A549 (cell line): Measurements from ENCODE around the gene KLHDC7B. TPM values are rescaled to one million over a fixed set of nuclear protein-coding genes. Genes with fewer than 3 reads are reported as not detected.

Experiments used
- ATAC-seq, 2 experiments: fragments of 200-7000 bp in 1 of 2; fragments of >200 bp in 1 of 2; cut with Nextera tagmentation in 1 of 2; cut with Tn5 transposase in 1 of 2; 3 replicates each; pipeline versions ENCODE4 v1.8.0 to v1.9.1; 2018 to 2020; ENCODE audit warnings: mild to moderate bottlenecking in 1 of 2, moderate library complexity in 1 of 2
- CTCF ChIA-PET: fragments of 300-600 bp; sonication (Branson Sonifier 250); formaldehyde crosslinking; extraction: SDS; loops from one replicate; lab custom pipeline; 2021; ENCODE audit warnings: antibody characterized with exemption, inconsistent platforms; lab: Yijun Ruan, JAX
- POLR2A ChIA-PET: fragments of 350-600 bp; formaldehyde crosslinking; extraction: SDS; loops from one replicate; lab custom pipeline; 2021; ENCODE audit warnings: antibody characterized with exemption, inconsistent platforms; lab: Yijun Ruan, JAX
- DNase-seq, 2 experiments: peaks; one replicate each; pipeline versions ENCODE4 v3.0.0 to v3.0.0-alpha.2; 2011 to 2016; ENCODE audit warnings: low read depth in 1 of 2, low spot score in 1 of 2
- FAIRE-seq: peaks from 2 replicates; lab custom pipeline; 2011; peaks lifted over from hg19 to GRCh38; lab: Jason Lieb, UNC
- H3K27ac ChIP-seq, 2 experiments: fragments of >200 bp; sonication (Bioruptor Twin); formaldehyde crosslinking; 3 replicates each; pipeline ENCODE4 v1.5.1; 2016 to 2017
- H3K4me1 ChIP-seq: fragments of >200 bp; sonication (Bioruptor Twin); formaldehyde crosslinking; 3 replicates; pipeline ENCODE4 v1.6.1; 2016
- H3K4me2 ChIP-seq: fragments of >200 bp; sonication (Bioruptor Twin); formaldehyde crosslinking; 3 replicates; pipeline ENCODE4 v1.6.1; 2016
- H3K4me3 ChIP-seq: fragments of >200 bp; sonication (Bioruptor Twin); formaldehyde crosslinking; 3 replicates; pipeline ENCODE4 v1.5.1; 2016
- H3K9me3 ChIP-seq: fragments of >200 bp; sonication (Bioruptor Twin); formaldehyde crosslinking; 3 replicates; pipeline ENCODE4 v1.6.1; 2016
- ATOH8 ChIP-seq: fragments of 250-450 bp; sonication (Bioruptor Pico); IDR thresholded peaks from 2 replicates; pipeline ENCODE4 v1.5.0; 2020; ENCODE audit warnings: low read depth, mild to moderate bottlenecking, moderate library complexity
- BCL3 ChIP-seq: fragments of >200 bp; sonication (Bioruptor Twin); formaldehyde crosslinking; IDR thresholded peaks from 3 replicates; pipeline ENCODE4 v1.6.1; 2016
- CBX2 ChIP-seq: fragments of 200-600 bp; sonication (generic); IDR thresholded peaks from 2 replicates; pipeline ENCODE4 v1.6.1; 2016; ENCODE audit warnings: low read depth, mild to moderate bottlenecking, borderline replicate concordance
- CBX8 ChIP-seq: fragments of 200-600 bp; sonication (generic); IDR thresholded peaks from 2 replicates; pipeline ENCODE4 v1.6.1; 2016
- CEBPB ChIP-seq, 2 experiments: fragments of >200 bp in 1 of 2; sonication (Bioruptor Twin) in 1 of 2; formaldehyde crosslinking in 1 of 2; IDR thresholded peaks; 2 replicates each; pipeline ENCODE4 v1.6.1; 2012 to 2016
- CHD2 ChIP-seq: fragments of 150-350 bp; IDR thresholded peaks from 2 replicates; pipeline ENCODE4 v1.6.1; 2014; ENCODE audit warnings: low read length; ENCODE audit not compliant: partially characterized antibody
- CHD4 ChIP-seq: fragments of 200-600 bp; sonication (generic); IDR thresholded peaks from 2 replicates; pipeline ENCODE4 v1.6.1; 2016; ENCODE audit warnings: antibody characterized with exemption, mild to moderate bottlenecking, borderline replicate concordance
- CTCF ChIP-seq: fragments of >200 bp; sonication (Bioruptor Twin); formaldehyde crosslinking; IDR thresholded peaks from 3 replicates; pipeline ENCODE4 v1.5.1; 2016
- E2F6 ChIP-seq: IDR thresholded peaks from 2 replicates; pipeline ENCODE4 v1.6.1; 2012; ENCODE audit warnings: low read depth, borderline replicate concordance
- EHF ChIP-seq: fragments of 250-450 bp; sonication (Bioruptor Pico); IDR thresholded peaks from 2 replicates; pipeline ENCODE4 v1.5.0; 2020; ENCODE audit warnings: mild to moderate bottlenecking
- EP300 ChIP-seq, 2 experiments: fragments of >200 bp; sonication (Bioruptor Twin); formaldehyde crosslinking; IDR thresholded peaks; 2 replicates in 1 of 2; 3 replicates in 1 of 2; pipeline ENCODE4 v1.6.1; 2016 to 2017
- ESRRA ChIP-seq: fragments of 150-350 bp; IDR thresholded peaks from 2 replicates; pipeline ENCODE4 v1.6.1; 2014; ENCODE audit warnings: mild to moderate bottlenecking, low read length, borderline replicate concordance
- FOSB ChIP-seq: fragments of 250-450 bp; sonication (Bioruptor Pico); IDR thresholded peaks from 2 replicates; pipeline ENCODE4 v1.5.0; 2020; ENCODE audit warnings: mild to moderate bottlenecking, moderate library complexity
- FOXS1 ChIP-seq: fragments of 250-450 bp; sonication (Bioruptor Pico); IDR thresholded peaks from 2 replicates; pipeline ENCODE4 v1.5.0; 2020; ENCODE audit warnings: mild to moderate bottlenecking, moderate library complexity
- GATA3 ChIP-seq: IDR thresholded peaks from 2 replicates; pipeline ENCODE4 v1.6.1; 2012; ENCODE audit warnings: borderline replicate concordance
- HOXB13 ChIP-seq: fragments of 250-450 bp; sonication (Bioruptor Pico); IDR thresholded peaks from 2 replicates; pipeline ENCODE4 v1.5.0; 2020; ENCODE audit warnings: low read depth, mild to moderate bottlenecking, moderate library complexity
- HOXB5 ChIP-seq: fragments of 250-450 bp; sonication (Bioruptor Pico); IDR thresholded peaks from 2 replicates; pipeline ENCODE4 v1.5.0; 2020; ENCODE audit warnings: mild to moderate bottlenecking, moderate library complexity
- JUN ChIP-seq, 2 experiments: fragments of >200 bp; sonication (Bioruptor Twin); formaldehyde crosslinking; IDR thresholded peaks; 2 replicates in 1 of 2; 3 replicates in 1 of 2; pipeline ENCODE4 v1.6.1; 2016 to 2017
- JUNB ChIP-seq: fragments of >200 bp; sonication (Bioruptor Twin); formaldehyde crosslinking; IDR thresholded peaks from 2 replicates; pipeline ENCODE4 v1.6.1; 2016
- KDM1A ChIP-seq: fragments of 200-600 bp; sonication (generic); IDR thresholded peaks from 2 replicates; pipeline ENCODE4 v1.6.1; 2016; ENCODE audit warnings: low read depth, mild to moderate bottlenecking
- MAFK ChIP-seq: fragments of 450-650 bp; IDR thresholded peaks from 2 replicates; pipeline ENCODE4 v1.6.1; 2014; ENCODE audit not compliant: partially characterized antibody
- MAX ChIP-seq: IDR thresholded peaks from 2 replicates; pipeline ENCODE4 v1.6.1; 2012
- MYC ChIP-seq: IDR thresholded peaks from 2 replicates; pipeline ENCODE4 v1.6.1; 2012; ENCODE audit warnings: mild to moderate bottlenecking, inconsistent platforms, low read length, improper control_type of control experiment, borderline replicate concordance
- NFE2L2 ChIP-seq: fragments of 150-350 bp; conservative IDR thresholded peaks from 2 replicates; pipeline ENCODE4 v1.6.1; 2014; ENCODE audit warnings: low read length
- NR3C1 ChIP-seq: fragments of >200 bp; sonication (Bioruptor Twin); formaldehyde crosslinking; IDR thresholded peaks from 3 replicates; pipeline ENCODE4 v1.6.1; 2017
- PHF8 ChIP-seq: fragments of 200-600 bp; sonication (generic); IDR thresholded peaks from 2 replicates; pipeline ENCODE4 v1.6.1; 2016; ENCODE audit warnings: low read depth, mild to moderate bottlenecking, antibody characterized with exemption, moderate library complexity, borderline replicate concordance
- POLR2A ChIP-seq: IDR thresholded peaks from 2 replicates; pipeline ENCODE4 v1.6.1; 2012; ENCODE audit warnings: mild to moderate bottlenecking, low read length
- POLR2AphosphoS2 ChIP-seq: conservative IDR thresholded peaks from 2 replicates; pipeline ENCODE4 v1.6.1; 2012; ENCODE audit warnings: low read length, improper control_type of control experiment, inconsistent platforms
- RAD21 ChIP-seq, 2 experiments: fragments of >200 bp in 1 of 2; sonication (Bioruptor Twin) in 1 of 2; formaldehyde crosslinking in 1 of 2; IDR thresholded peaks in 1 of 2; conservative IDR thresholded peaks in 1 of 2; 2 replicates in 1 of 2; 3 replicates in 1 of 2; pipeline ENCODE4 v1.6.1; 2012 to 2018; ENCODE audit warnings: inconsistent platforms in 1 of 2
- SMC3 ChIP-seq: fragments of >200 bp; sonication (Bioruptor Twin); formaldehyde crosslinking; IDR thresholded peaks from 3 replicates; pipeline ENCODE4 v1.6.1; 2018; ENCODE audit warnings: inconsistent platforms
- TP53 ChIP-seq: fragments of 250-450 bp; sonication (Bioruptor Pico); IDR thresholded peaks from 2 replicates; pipeline ENCODE4 v1.5.0; 2021; ENCODE audit warnings: mild to moderate bottlenecking, moderate library complexity
- WGBS: methylation state at CpG from one replicate; pipeline ENCODE4 v1.1.6; 2017; ENCODE audit errors: missing lambda C conversion rate; 5-methylcytosine and 5-hydroxymethylcytosine counted together
- polyA plus RNA-seq, 4 experiments: library from polyadenylated mRNA; depleted of rRNA in 3 of 4; stranded (reverse); fragments of >200 nt; fragmentation: RNase III in 1 of 4; extraction: RNeasy Plus Mini Kit Qiagen cat#74134 plus additional on column Dnase treatment in 1 of 4; gene quantifications; 2 replicates in 3 of 4; 3 replicates in 1 of 4; pipeline ENCODE4 v1.2.3, GENCODE V29; 2011 to 2017
- TF ChIP-seq, protein P1 (sequence below): fragments of 150-350 bp; IDR thresholded peaks from 2 replicates; pipeline ENCODE4 v1.6.1; 2014; ENCODE audit warnings: low read depth, mild to moderate bottlenecking, low read length

KLHDC7B gene
- polyA plus RNA-seq, 2 of the 4 experiments (the other 2 are of a cell fraction) = 0.09 TPM; not detected in 1

DNA sequence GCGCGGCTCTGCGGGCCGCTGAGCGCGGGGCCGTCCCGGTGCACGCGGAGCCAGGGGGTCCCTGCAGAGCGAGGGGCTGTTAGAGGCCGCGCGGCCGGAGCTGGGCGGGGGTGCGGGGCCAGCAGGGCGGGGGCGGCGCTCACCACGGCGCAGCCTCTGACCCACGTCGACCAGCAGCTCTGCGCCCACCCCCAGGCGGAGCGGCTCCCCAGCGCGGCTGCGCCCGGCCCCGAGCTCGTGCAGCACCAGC, 19.9 kb upstream of the KLHDC7B start:
- FAIRE-seq (no peak), ATAC-seq (peak; percentile 8 to 23; a peak in 3 of 6 replicates), DNase-seq (no peak)
- H3K4me1 ChIP-seq = peaks cover 20% of the 10 kb centered on the region
- TF ChIP-seq FOSB (CRISPR knock-in tag) = no peak
- TF ChIP-seq JUN (IDR thresholded peaks at IDR 0.05) = peak; percentile 16 to 39; a peak in 1 of 5 replicates
- WGBS = no CpG with 5 or more reads among the region's 33 CpGs
- peak overlapping the region; percentile 96 for H3K4me2 ChIP-seq
- peak overlapping the region; percentile 92 to 99 for H3K27ac ChIP-seq
- H3K9me3 ChIP-seq = no peaks in the 10 kb centered on the region
- CTCF ChIA-PET = interaction anchor here (0.7 to 2.7 kb wide), 33 partner anchors 9 to 385 kb away, joined by 3 to 31 read pairs (median 4); partner anchors contain the start of genes KLHDC7B, LMF2, NCAPH2 and SYCE3
- POLR2A ChIA-PET = interaction anchor here (0.9 to 2.8 kb wide), 8 partner anchors 14 to 335 kb away, joined by 3 to 36 read pairs (median 6); partner anchors contain the start of genes CHKB, KLHDC7B, LMF2 and NCAPH2
- peak overlapping the region; percentile 70 for H3K4me3 ChIP-seq

- H3K4me1 ChIP-seq = peaks cover 20% of the 10 kb centered on the region
- CTCF ChIA-PET = interaction anchor here (0.7 to 2.7 kb wide), 32 partner anchors 9 to 385 kb away, joined by 3 to 31 read pairs (median 4); partner anchors contain the start of genes KLHDC7B, LMF2, NCAPH2 and SYCE3
- TF ChIP-seq CTCF (peak; percentile 68), EP300 (IDR thresholded peaks at IDR 0.05) (no peak), CHD4 (no peak), CBX8 (no peak), RAD21 (conservative IDR thresholded peaks at IDR 0.05 in 1 of 2, IDR thresholded peaks at IDR 0.05 in 1 of 2) (peak in 1 of 2 experiments; percentile 33; a peak in 1 of 5 replicates), ATOH8 (CRISPR knock-in tag) (no peak; the same call in 1 of the 2 replicates), POLR2AphosphoS2 (no peak), POLR2A (peak; percentile 23), JUNB (no peak), HOXB13 (CRISPR knock-in tag) (no peak), GATA3 (no peak), TP53 (CRISPR knock-in tag) (0 out of 2 replicates have a peak, but pooled peaks have one; percentile 10), ESRRA (no peak), CHD2 (no peak), PHF8 (peak; percentile 39; the same call in 1 of the 2 replicates), FOXS1 (CRISPR knock-in tag) (no peak), MAFK (no peak), BCL3 (0 out of 3 replicates have a peak, but pooled peaks have one; percentile 14), JUN (IDR thresholded peaks at IDR 0.05) (peak in 1 of 2 experiments; percentile 65; a peak in 3 of 5 replicates), CBX2 (no peak), MYC (0 out of 2 replicates have a peak, but pooled peaks have one; percentile 17), HOXB5 (no peak), NR3C1 (no peak), SMC3 (peak; percentile 38), CEBPB (IDR thresholded peaks at IDR 0.05) (no peak), EHF (CRISPR knock-in tag) (no peak), KDM1A (no peak), MAX (peak; percentile 69), E2F6 (no peak), NFE2L2 (no peak)
- TF ChIP-seq, protein P1, sequence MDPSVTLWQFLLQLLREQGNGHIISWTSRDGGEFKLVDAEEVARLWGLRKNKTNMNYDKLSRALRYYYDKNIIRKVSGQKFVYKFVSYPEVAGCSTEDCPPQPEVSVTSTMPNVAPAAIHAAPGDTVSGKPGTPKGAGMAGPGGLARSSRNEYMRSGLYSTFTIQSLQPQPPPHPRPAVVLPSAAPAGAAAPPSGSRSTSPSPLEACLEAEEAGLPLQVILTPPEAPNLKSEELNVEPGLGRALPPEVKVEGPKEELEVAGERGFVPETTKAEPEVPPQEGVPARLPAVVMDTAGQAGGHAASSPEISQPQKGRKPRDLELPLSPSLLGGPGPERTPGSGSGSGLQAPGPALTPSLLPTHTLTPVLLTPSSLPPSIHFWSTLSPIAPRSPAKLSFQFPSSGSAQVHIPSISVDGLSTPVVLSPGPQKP = no peak
Observed at GRCh38 chr22:50526108-50526833, 19.4 kb upstream of the KLHDC7B start.

More at GRCh38 chr22:50526108-50526833, 19.4 kb upstream of the KLHDC7B start:
- Histone ChIP-seq H3K9me3 (no peaks in the 10 kb centered on the region), H3K4me3 (peak overlapping the region; percentile 70), H3K27ac (peak overlapping the region; percentile 92 to 99), H3K4me2 (peak overlapping the region; percentile 96)
- FAIRE-seq (no peak), DNase-seq (peak; percentile 53 to 74), ATAC-seq (peak; percentile 28)
- POLR2A ChIA-PET = interaction anchor here (0.6 to 2.8 kb wide), 9 partner anchors 13 to 336 kb away, joined by 3 to 36 read pairs (median 4); partner anchors contain the start of genes CHKB, KLHDC7B, LMF2 and NCAPH2
- no CpG with 5 or more reads among the region's 77 CpGs for WGBS
